GM12875 (cell line): Measurements from ENCODE around the gene CMYA5.

Source experiments
- H3K4me3 ChIP-seq: one replicate; pipeline ENCODE4 v1.5.1; 2011; ENCODE audit warnings: low read depth, low read length, control low read depth
- CTCF ChIP-seq: IDR thresholded peaks from 2 replicates; pipeline ENCODE4 v1.5.1; 2011; ENCODE audit warnings: low read depth, mild to moderate bottlenecking, control low read depth, inconsistent platforms, low read length, moderate library complexity, borderline replicate concordance; ENCODE audit not compliant: insufficient read depth

CMYA5 gene

GRCh38 chr5:79811081-79811480, 121.4 kb downstream of the CMYA5 start:
- no peak for TF ChIP-seq CTCF
- no peak overlapping the region for H3K4me3 ChIP-seq

GRCh38 chr5:79811904-79812303, 122.3 kb downstream of the CMYA5 start:
- H3K4me3 ChIP-seq: no peak overlapping the region
- no peak for TF ChIP-seq CTCF

- no peak for TF ChIP-seq CTCF
- H3K4me3 ChIP-seq: no peak overlapping the region
Observed at GRCh38 chr5:79814699-79815098, 125.1 kb downstream of the CMYA5 start.

- no peak for TF ChIP-seq CTCF
- no peak overlapping the region for H3K4me3 ChIP-seq
Observed at GRCh38 chr5:79816014-79816413, 126.4 kb downstream of the CMYA5 start.

- H3K4me3 ChIP-seq: no peak overlapping the region
- TF ChIP-seq CTCF: no peak
Observed at GRCh38 chr5:79820648-79821047, 131.0 kb downstream of the CMYA5 start.

- TF ChIP-seq CTCF: no peak
Observed at GRCh38 chr5:79824444-79824843, 134.8 kb downstream of the CMYA5 start.

GRCh38 chr5:79825802-79826201, 136.2 kb downstream of the CMYA5 start:
- no peak overlapping the region for H3K4me3 ChIP-seq
- no peak for TF ChIP-seq CTCF

More at GRCh38 chr5:79824444-79824843, 134.8 kb downstream of the CMYA5 start:
- no peak overlapping the region for H3K4me3 ChIP-seq
